SK-N-SH (cell line): ENCODE data around the gene ZSCAN30. TPM values are rescaled to one million over a fixed set of nuclear protein-coding genes. Genes with fewer than 3 reads are reported as not detected.

Experiments used
- CTCF ChIA-PET: fragments of 300-600, 350-600 bp; formaldehyde crosslinking; extraction: SDS; loops from one replicate; lab custom pipeline; 2021; lab: Yijun Ruan, JAX
- POLR2A ChIA-PET: fragments of 350-600 bp; sonication (Branson Sonifier 250); formaldehyde crosslinking; extraction: SDS; loops from one replicate; lab custom pipeline; 2020; ENCODE audit warnings: antibody characterized with exemption, inconsistent platforms; lab: Yijun Ruan, JAX
- DNase-seq: peaks from one replicate; pipeline ENCODE4 v3.0.0; 2012
- H2AFZ ChIP-seq: fragments of 200-600 bp; sonication (generic); 2 replicates; pipeline ENCODE4 v1.8.1; 2016; ENCODE audit warnings: antibody characterized with exemption, mild to moderate bottlenecking, low read depth
- H3F3A ChIP-seq: fragments of 200-600 bp; sonication (generic); replicated peaks from 2 replicates; pipeline ENCODE3; 2016; ENCODE audit warnings: antibody characterized with exemption, mild to moderate bottlenecking; ENCODE audit not compliant: insufficient read depth
- H3K27ac ChIP-seq, 2 experiments: fragments of 200-500 bp in 1 of 2; fragments of 200-600 bp in 1 of 2; sonication (Bioruptor generic) in 1 of 2; sonication (generic), shearing (Covaris generic) in 1 of 2; 2 replicates each; pipeline versions ENCODE4 v1.5.1 to v1.6.1; 2014 to 2016; ENCODE audit warnings: low read depth in 2 of 2, inconsistent platforms in 1 of 2, low read length in 1 of 2, mild to moderate bottlenecking in 1 of 2, mixed read lengths in 1 of 2
- H3K27me3 ChIP-seq: fragments of 200-600 bp; sonication (generic), shearing (Covaris generic); 2 replicates; pipeline ENCODE4 v1.6.1; 2016; ENCODE audit warnings: mixed run types; ENCODE audit not compliant: insufficient read depth
- H3K36me3 ChIP-seq, 2 experiments: fragments of 200-500 bp in 1 of 2; fragments of 200-600 bp in 1 of 2; sonication (Bioruptor generic) in 1 of 2; sonication (generic) in 1 of 2; replicated peaks in 1 of 2; 2 replicates each; pipeline versions ENCODE3 to v1.5.1; 2014 to 2016; ENCODE audit warnings: low read length in 1 of 2, mild to moderate bottlenecking in 1 of 2; ENCODE audit not compliant: insufficient read depth in 2 of 2, control insufficient read depth in 1 of 2
- H3K4me1 ChIP-seq, 2 experiments: fragments of 200-500 bp in 1 of 2; fragments of 200-600 bp in 1 of 2; sonication (Bioruptor generic) in 1 of 2; sonication (generic), shearing (Covaris generic) in 1 of 2; 2 replicates each; pipeline versions ENCODE4 v1.5.1 to v1.6.1; 2014 to 2016; ENCODE audit warnings: low read depth in 1 of 2, low read length in 1 of 2, mixed run types in 1 of 2; ENCODE audit not compliant: insufficient read depth in 2 of 2, control insufficient read depth in 1 of 2
- H3K4me2 ChIP-seq: fragments of 200-600 bp; sonication (generic), shearing (Covaris generic); 2 replicates; pipeline ENCODE4 v1.6.1; 2017; ENCODE audit warnings: mixed run types
- H3K4me3 ChIP-seq, 2 experiments: fragments of 200-500 bp in 1 of 2; fragments of 200-600 bp in 1 of 2; sonication (Bioruptor generic) in 1 of 2; sonication (generic), shearing (Covaris generic) in 1 of 2; 2 replicates each; pipeline versions ENCODE4 v1.5.1 to v1.8.1; 2014 to 2016; ENCODE audit warnings: low read depth in 2 of 2, inconsistent platforms in 1 of 2, low read length in 1 of 2, mild to moderate bottlenecking in 1 of 2, mixed read lengths in 1 of 2, moderate library complexity in 1 of 2
- H3K79me2 ChIP-seq: fragments of 200-600 bp; sonication (generic); 2 replicates; pipeline ENCODE4 v1.8.1; 2017; ENCODE audit warnings: mild to moderate bottlenecking; ENCODE audit not compliant: insufficient read depth
- H3K9ac ChIP-seq: fragments of 200-600 bp; sonication (generic); 2 replicates; pipeline ENCODE4 v1.6.1; 2017; ENCODE audit warnings: mixed run types
- H3K9me2 ChIP-seq: fragments of 200-600 bp; sonication (generic); 2 replicates; pipeline ENCODE4 v1.6.1; 2017; ENCODE audit warnings: mixed run types
- H3K9me3 ChIP-seq: fragments of 200-600 bp; sonication (generic); 2 replicates; pipeline ENCODE4 v1.6.1; 2017; ENCODE audit warnings: mixed run types, mild to moderate bottlenecking, moderate library complexity
- H4K20me1 ChIP-seq: fragments of 200-600 bp; sonication (generic); 2 replicates; pipeline ENCODE4 v1.6.1; 2017; ENCODE audit warnings: mild to moderate bottlenecking, mixed run types; ENCODE audit not compliant: insufficient read depth
- CHD2 ChIP-seq: fragments of 150-350 bp; IDR thresholded peaks from 2 replicates; pipeline ENCODE4 v1.6.1; 2018; ENCODE audit warnings: low read length; ENCODE audit not compliant: partially characterized antibody
- EP300 ChIP-seq, 2 experiments: IDR thresholded peaks; 2 replicates each; pipeline versions ENCODE4 v1.4.0 to v1.6.1; 2012; ENCODE audit warnings: borderline replicate concordance in 1 of 2, low read depth in 1 of 2, low read length in 1 of 2
- EZH2phosphoT487 ChIP-seq: fragments of 200-600 bp; sonication (generic); IDR thresholded peaks from 2 replicates; pipeline ENCODE4 v1.6.1; 2017; ENCODE audit warnings: low read depth, mixed run types, mild to moderate bottlenecking, antibody characterized with exemption, moderate library complexity, borderline replicate concordance
- MEF2A ChIP-seq: IDR thresholded peaks from 2 replicates; pipeline ENCODE4 v1.4.0; 2012; ENCODE audit warnings: low read depth, borderline replicate concordance
- POLR2AphosphoS5 ChIP-seq: IDR thresholded peaks from 2 replicates; pipeline ENCODE4 v1.6.1; 2012; ENCODE audit warnings: low read depth, low read length
- RFX5 ChIP-seq: IDR thresholded peaks from 2 replicates; pipeline ENCODE4 v1.6.1; 2012; ENCODE audit warnings: mild to moderate bottlenecking, improper control_type of control experiment, low read length
- RXRA ChIP-seq: IDR thresholded peaks from 2 replicates; pipeline ENCODE4 v1.4.0; 2012; ENCODE audit warnings: low read depth, mild to moderate bottlenecking, borderline replicate concordance
- SIN3A ChIP-seq: IDR thresholded peaks from 2 replicates; pipeline ENCODE4 v1.6.1; 2012; ENCODE audit warnings: low read depth, mild to moderate bottlenecking, low read length, moderate library complexity, borderline replicate concordance
- SMC3 ChIP-seq: IDR thresholded peaks from 2 replicates; pipeline ENCODE4 v1.6.1; 2012; ENCODE audit warnings: low read depth, low read length, improper control_type of control experiment
- TCF12 ChIP-seq: IDR thresholded peaks from 2 replicates; pipeline ENCODE4 v1.4.0; 2012
- TEAD4 ChIP-seq: IDR thresholded peaks from 2 replicates; pipeline ENCODE4 v1.4.0; 2012; ENCODE audit warnings: mild to moderate bottlenecking, borderline replicate concordance; ENCODE audit not compliant: insufficient read depth
- WGBS: methylation state at CpG from one replicate; pipeline ENCODE4 v1.1.6; 2017; ENCODE audit warnings: low lambda C conversion rate; 5-methylcytosine and 5-hydroxymethylcytosine counted together
- polyA plus RNA-seq, 3 experiments: library from polyadenylated mRNA; depleted of rRNA; stranded (reverse); fragments of >200 nt; gene quantifications; 2 replicates each; pipeline ENCODE4 v1.2.3, GENCODE V29; 2012
- TF ChIP-seq, protein P1 (sequence below): IDR thresholded peaks from 2 replicates; pipeline ENCODE4 v1.6.1; 2012; ENCODE audit warnings: mild to moderate bottlenecking, low read depth, low read length, moderate library complexity
- TF ChIP-seq, protein P2 (sequence below): fragments of 150-350 bp; IDR thresholded peaks from 2 replicates; pipeline ENCODE4 v1.6.1; 2017; ENCODE audit warnings: antibody characterized with exemption, low read length, low read depth, borderline replicate concordance
- TF ChIP-seq, protein P3 (sequence below): IDR thresholded peaks from 2 replicates; pipeline ENCODE4 v1.4.0; 2012; ENCODE audit warnings: low read depth

Gene ZSCAN30
- polyA plus RNA-seq, 1 of the 3 experiments (the other 2 are of a cell fraction): 5.9 TPM

DNA sequence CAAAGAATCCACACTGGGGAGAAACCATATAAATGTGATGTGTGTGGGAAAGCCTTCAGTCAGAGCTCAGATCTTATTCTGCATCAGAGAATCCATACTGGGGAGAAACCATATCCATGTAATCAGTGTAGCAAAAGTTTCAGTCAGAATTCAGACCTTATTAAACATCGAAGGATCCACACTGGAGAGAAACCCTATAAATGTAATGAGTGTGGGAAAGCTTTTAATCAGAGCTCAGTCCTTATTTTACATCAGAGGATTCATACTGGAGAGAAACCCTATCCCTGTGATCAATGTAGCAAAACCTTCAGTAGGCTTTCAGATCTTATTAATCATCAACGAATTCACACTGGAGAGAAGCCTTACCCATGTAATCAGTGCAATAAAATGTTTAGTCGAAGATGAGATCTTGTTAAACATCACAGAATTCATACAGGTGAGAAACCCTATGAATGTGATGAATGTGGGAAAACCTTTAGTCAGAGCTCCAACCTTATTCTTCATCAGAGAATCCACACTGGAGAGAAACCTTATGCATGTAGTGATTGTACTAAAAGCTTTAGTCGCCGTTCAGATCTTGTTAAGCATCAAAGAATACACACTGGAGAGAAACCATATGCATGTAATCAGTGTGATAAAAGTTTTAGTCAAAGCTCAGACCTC lies 16.7 kb upstream of the ZSCAN30 start:
- Histone ChIP-seq H3K9ac (no peak overlapping the region), H3K9me3 (peaks cover 41% of the 10 kb centered on the region), H3K79me2 (peaks cover 32% of the 10 kb centered on the region; the same call in 1 of the 2 replicates), H3K27ac (no peak overlapping the region), H3K36me3 (peaks cover 40 to 66% of the 10 kb centered on the region in 2 experiments), H3K27me3 (no peaks in the 10 kb centered on the region), H3F3A (no peaks in the 10 kb centered on the region), H3K4me1 (no peaks in the 10 kb centered on the region), H3K9me2 (no peaks in the 10 kb centered on the region), H2AFZ (no peak overlapping the region), H4K20me1 (no peaks in the 10 kb centered on the region), H3K4me3 (no peak overlapping the region), H3K4me2 (no peak overlapping the region)
- TF ChIP-seq MEF2A: no peak
- ChIA-PET CTCF (no interaction called here), POLR2A (no interaction called here)
- DNase-seq: no peak
- WGBS: 92% methylated on average over 5 of the region's 5 CpGs

DNA sequence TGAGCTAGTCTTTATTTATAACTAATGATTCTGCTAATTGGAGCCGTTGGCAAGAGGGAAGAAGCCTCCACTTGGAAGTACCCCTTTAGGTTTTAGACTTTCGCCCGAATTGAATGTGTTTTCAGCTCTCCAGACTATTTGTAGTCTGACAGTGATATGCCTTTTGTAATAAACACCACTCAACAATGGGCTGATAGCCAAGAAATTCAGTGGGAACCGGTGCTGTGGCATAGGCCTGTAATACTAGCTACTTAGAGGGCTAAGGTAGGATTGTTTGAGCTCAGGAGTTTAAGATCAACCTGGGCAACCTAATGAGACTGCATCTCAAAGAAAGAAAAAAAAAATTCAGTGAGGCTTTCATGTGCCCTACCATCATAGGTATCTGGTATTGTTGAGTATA lies 13.6 kb upstream of the ZSCAN30 start:
- TF ChIP-seq RFX5: no peak
- TF ChIP-seq TCF12: no peak
- no peak for TF ChIP-seq EZH2phosphoT487
- TF ChIP-seq, protein P1, sequence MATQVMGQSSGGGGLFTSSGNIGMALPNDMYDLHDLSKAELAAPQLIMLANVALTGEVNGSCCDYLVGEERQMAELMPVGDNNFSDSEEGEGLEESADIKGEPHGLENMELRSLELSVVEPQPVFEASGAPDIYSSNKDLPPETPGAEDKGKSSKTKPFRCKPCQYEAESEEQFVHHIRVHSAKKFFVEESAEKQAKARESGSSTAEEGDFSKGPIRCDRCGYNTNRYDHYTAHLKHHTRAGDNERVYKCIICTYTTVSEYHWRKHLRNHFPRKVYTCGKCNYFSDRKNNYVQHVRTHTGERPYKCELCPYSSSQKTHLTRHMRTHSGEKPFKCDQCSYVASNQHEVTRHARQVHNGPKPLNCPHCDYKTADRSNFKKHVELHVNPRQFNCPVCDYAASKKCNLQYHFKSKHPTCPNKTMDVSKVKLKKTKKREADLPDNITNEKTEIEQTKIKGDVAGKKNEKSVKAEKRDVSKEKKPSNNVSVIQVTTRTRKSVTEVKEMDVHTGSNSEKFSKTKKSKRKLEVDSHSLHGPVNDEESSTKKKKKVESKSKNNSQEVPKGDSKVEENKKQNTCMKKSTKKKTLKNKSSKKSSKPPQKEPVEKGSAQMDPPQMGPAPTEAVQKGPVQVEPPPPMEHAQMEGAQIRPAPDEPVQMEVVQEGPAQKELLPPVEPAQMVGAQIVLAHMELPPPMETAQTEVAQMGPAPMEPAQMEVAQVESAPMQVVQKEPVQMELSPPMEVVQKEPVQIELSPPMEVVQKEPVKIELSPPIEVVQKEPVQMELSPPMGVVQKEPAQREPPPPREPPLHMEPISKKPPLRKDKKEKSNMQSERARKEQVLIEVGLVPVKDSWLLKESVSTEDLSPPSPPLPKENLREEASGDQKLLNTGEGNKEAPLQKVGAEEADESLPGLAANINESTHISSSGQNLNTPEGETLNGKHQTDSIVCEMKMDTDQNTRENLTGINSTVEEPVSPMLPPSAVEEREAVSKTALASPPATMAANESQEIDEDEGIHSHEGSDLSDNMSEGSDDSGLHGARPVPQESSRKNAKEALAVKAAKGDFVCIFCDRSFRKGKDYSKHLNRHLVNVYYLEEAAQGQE: no peak
- TF ChIP-seq TEAD4: no peak
- no peak for TF ChIP-seq SMC3
- no peak for TF ChIP-seq CHD2
- TF ChIP-seq EP300 (IDR thresholded peaks at IDR 0.05; ENCODE audit: borderline replicate concordance in 1 of 2, low read depth in 1 of 2, low read length in 1 of 2): no peak
- TF ChIP-seq, protein P2, sequence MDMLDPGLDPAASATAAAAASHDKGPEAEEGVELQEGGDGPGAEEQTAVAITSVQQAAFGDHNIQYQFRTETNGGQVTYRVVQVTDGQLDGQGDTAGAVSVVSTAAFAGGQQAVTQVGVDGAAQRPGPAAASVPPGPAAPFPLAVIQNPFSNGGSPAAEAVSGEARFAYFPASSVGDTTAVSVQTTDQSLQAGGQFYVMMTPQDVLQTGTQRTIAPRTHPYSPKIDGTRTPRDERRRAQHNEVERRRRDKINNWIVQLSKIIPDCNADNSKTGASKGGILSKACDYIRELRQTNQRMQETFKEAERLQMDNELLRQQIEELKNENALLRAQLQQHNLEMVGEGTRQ: no peak
- TF ChIP-seq SIN3A: no peak
- TF ChIP-seq RXRA: no peak
- TF ChIP-seq, protein P3, sequence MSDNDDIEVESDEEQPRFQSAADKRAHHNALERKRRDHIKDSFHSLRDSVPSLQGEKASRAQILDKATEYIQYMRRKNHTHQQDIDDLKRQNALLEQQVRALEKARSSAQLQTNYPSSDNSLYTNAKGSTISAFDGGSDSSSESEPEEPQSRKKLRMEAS: no peak
- no peak for TF ChIP-seq MEF2A
- no peak for TF ChIP-seq POLR2AphosphoS5
- H3F3A ChIP-seq: no peaks in the 10 kb centered on the region
- no peak overlapping the region for H3K27ac ChIP-seq
- CTCF ChIA-PET: interaction anchor here (0.7 kb wide), 1 partner anchor 73 kb away, joined by 3 read pairs; no protein-coding TSS in a partner anchor
- H3K9ac ChIP-seq: no peak overlapping the region
- no peak for DNase-seq
- H3K4me1 ChIP-seq: no peaks in the 10 kb centered on the region
- peaks cover 56 to 79% of the 10 kb centered on the region in 2 experiments for H3K36me3 ChIP-seq
- no peaks in the 10 kb centered on the region for H3K9me2 ChIP-seq
- no peak overlapping the region for H3K4me3 ChIP-seq
- H3K9me3 ChIP-seq: peaks cover 34% of the 10 kb centered on the region
- no peaks in the 10 kb centered on the region for H3K27me3 ChIP-seq
- H4K20me1 ChIP-seq: no peaks in the 10 kb centered on the region; the same call in 1 of the 2 replicates
- POLR2A ChIA-PET: interaction anchor here (1.1 kb wide), 1 partner anchor 14 kb away, joined by 3 read pairs; the partner anchor contains the start of gene ZSCAN30
- H2AFZ ChIP-seq: no peak overlapping the region
- peaks cover 63% of the 10 kb centered on the region for H3K79me2 ChIP-seq
- WGBS: 95% methylated on average over 4 of the region's 4 CpGs
- H3K4me2 ChIP-seq: no peak overlapping the region
